Heart right ventricle (tissue), 16 donors: Measurements from ENCODE around the gene COL4A3. TPM values are rescaled to one million over a fixed set of nuclear protein-coding genes. Genes with fewer than 3 reads are reported as not detected.

Experiments used
- ATAC-seq, 8 donors: fragments of 200-7000 bp; cut with Tn5 transposase; one replicate each; pipeline ENCODE4 v1.9.1; 2020; ENCODE audit warnings: mild to moderate bottlenecking in 8 of 8, moderate library complexity in 8 of 8, moderate number of reproducible peaks in 1 of 8
- DNase-seq, 2 donors: peaks; one replicate each; pipeline ENCODE4 v3.0.0-alpha.2; 2020
- H3K27ac ChIP-seq, 10 donors: fragments of 200-600 bp; sonication (generic) in 2 of 10; one replicate each; pipeline versions ENCODE4 v1.5.0 to v1.8.0; 2020 to 2022; ENCODE audit warnings: mild to moderate bottlenecking in 3 of 10
- H3K27me3 ChIP-seq, 7 donors: fragments of 200-600 bp; one replicate each; pipeline ENCODE4 v1.8.0; 2021 to 2022; ENCODE audit warnings: mild to moderate bottlenecking in 2 of 7
- H3K36me3 ChIP-seq, 9 donors: fragments of 200-600 bp; sonication (generic) in 1 of 9; one replicate each; pipeline versions ENCODE4 v1.5.0 to v1.8.0; 2020 to 2022; ENCODE audit warnings: mild to moderate bottlenecking in 2 of 9
- H3K4me1 ChIP-seq, 9 donors: fragments of 200-600 bp; sonication (generic) in 1 of 9; one replicate each; pipeline versions ENCODE4 v1.5.0 to v1.8.0; 2020 to 2022; ENCODE audit warnings: mild to moderate bottlenecking in 4 of 9
- H3K4me3 ChIP-seq, 10 donors: fragments of 200-600 bp; sonication (generic) in 2 of 10; one replicate each; pipeline versions ENCODE4 v1.5.0 to v1.8.0; 2020 to 2022; ENCODE audit warnings: mild to moderate bottlenecking in 7 of 10, moderate library complexity in 2 of 10
- H3K9me3 ChIP-seq, 11 donors: fragments of 200-600 bp in 10 of 11; sonication (generic) in 2 of 11; one replicate each; pipeline versions ENCODE4 v1.5.0 to v1.8.0; 2013 to 2022; ENCODE audit warnings: mild to moderate bottlenecking in 2 of 11, control low read depth in 1 of 11, moderate library complexity in 1 of 11
- CTCF ChIP-seq, 9 donors: fragments of 200-600 bp; sonication (generic) in 2 of 9; IDR thresholded peaks; one replicate each; pipeline versions ENCODE4 v1.5.0 to v1.8.0; 2021 to 2022; ENCODE audit warnings: antibody characterized with exemption in 9 of 9, mild to moderate bottlenecking in 5 of 9, moderate library complexity in 1 of 9
- WGBS, 2 donors: extraction: QIAGEN DNeasy Blood & Tissue Kit; methylation state at CpG; one replicate each; pipeline ENCODE4 v1.1.7; 2013; ENCODE audit warnings: inconsistent platforms in 1 of 2; 5-methylcytosine and 5-hydroxymethylcytosine counted together
- intact Hi-C, 10 donors: fragments of 100-400 bp; cut with DNase I; formaldehyde crosslinking; loops; one replicate each; pipeline versions ENCODE4 v1.11.1 to v1.14.2; 2022
- polyA plus RNA-seq, 2 donors: library from polyadenylated mRNA; stranded (reverse); fragments of 200-250 nt; gene quantifications; one replicate each; pipeline ENCODE4 v1.2.3, GENCODE V29; 2013
- total RNA-seq, 10 donors: library from RNA; stranded (reverse); fragmentation: NEBNext Ultra II Directional in 3 of 10; extraction: Animal tissue kit (Norgen Biotek cat#: 25700) in 3 of 10; gene quantifications; one replicate each; pipeline versions ENCODE4 v1.2.1 to v1.2.4, GENCODE V29; 2021 to 2023
- donor health status: Arrhythmogenic right ventricular cardiomyopathy.
- donor health status: ischemic (EF 13 %, LVEDD 7.1; RV severe dilation, severe dysfunction).
- donor health status: healthy with polysubstance abuse.
- donor health status: DM: no; HTN: yes; CAD: no.
- donor health status: DM: no; HTN: no; CAD: no.
- donor health status: ischemic (EF 25% LVEDD 6.9; RV normal size, moderate dysfunction).
- donor health status: ischemic (EF 25% LVEDD 5.7; RV mildly dilated, moderate dysfunction).
- donor health status: healthy.
- donor health status: DM: yes; HTN: yes; CAD: no.
- donor health status: Ischemic cardiomyopathy.
- donor health status: ischemic (EF 35%, LVEDD 5.7; RV mildly dilated, moderate dysfunction).
- donor health status: nonischemic (EF 11% LVEDD 7.7; RV severe dilation, severe dysfunction).
- donor health status: DM: yes; HTN: yes; CAD: no.
- donor health status: PGD.
- donor health status: ischemic (EF 29% LVEDD 5.4; RV normal size, mild dysfunction).
- donor health status: nonischemic (EF 23%, LVEDD 6.1; RV moderate dilation, normal function).

Gene COL4A3
- total and polyA plus RNA-seq, 12 donors, result 0.91 to 6.2 (median 2.3) TPM

- intact Hi-C loops, result no loop called here
- H3K4me1 ChIP-seq, result peaks cover 0 to 28% (median 7%) of the 10 kb centered on the region in 9 donors
- no peak for ATAC-seq
- WGBS, 2 donors, result 72 to 73% methylated on average over 2 of the region's 2 CpGs
- DNase-seq, result no peak
- TF ChIP-seq CTCF (IDR thresholded peaks at IDR 0.05), result no peak
- H3K4me3 ChIP-seq, result no peak overlapping the region
- no peak overlapping the region for H3K27ac ChIP-seq
- no peaks in the 10 kb centered on the region for H3K36me3 ChIP-seq
- H3K27me3 ChIP-seq, result no peaks in the 10 kb centered on the region
- H3K9me3 ChIP-seq, result peaks cover 0 to 9% (median 5%) of the 10 kb centered on the region in 11 donors
These were observed 16.3 kb upstream of the COL4A3 start for GRCh38 chr2:227148106-227148505.

- Histone ChIP-seq H3K9me3 (peaks cover 0 to 9% (median 5%) of the 10 kb centered on the region in 11 donors), H3K4me3 (no peak overlapping the region), H3K27me3 (no peaks in the 10 kb centered on the region), H3K36me3 (no peaks in the 10 kb centered on the region), H3K4me1 (peaks cover 0 to 38% (median 8%) of the 10 kb centered on the region in 9 donors), H3K27ac (no peak overlapping the region)
- TF ChIP-seq CTCF (IDR thresholded peaks at IDR 0.05), result no peak
- intact Hi-C loops, result no loop called here
- no peak for ATAC-seq
- DNase-seq, result no peak
- WGBS, 2 donors, result 80 to 81% methylated on average over 2 of the region's 2 CpGs
These were observed 14.0 kb upstream of the COL4A3 start for GRCh38 chr2:227150222-227150936.

DNA sequence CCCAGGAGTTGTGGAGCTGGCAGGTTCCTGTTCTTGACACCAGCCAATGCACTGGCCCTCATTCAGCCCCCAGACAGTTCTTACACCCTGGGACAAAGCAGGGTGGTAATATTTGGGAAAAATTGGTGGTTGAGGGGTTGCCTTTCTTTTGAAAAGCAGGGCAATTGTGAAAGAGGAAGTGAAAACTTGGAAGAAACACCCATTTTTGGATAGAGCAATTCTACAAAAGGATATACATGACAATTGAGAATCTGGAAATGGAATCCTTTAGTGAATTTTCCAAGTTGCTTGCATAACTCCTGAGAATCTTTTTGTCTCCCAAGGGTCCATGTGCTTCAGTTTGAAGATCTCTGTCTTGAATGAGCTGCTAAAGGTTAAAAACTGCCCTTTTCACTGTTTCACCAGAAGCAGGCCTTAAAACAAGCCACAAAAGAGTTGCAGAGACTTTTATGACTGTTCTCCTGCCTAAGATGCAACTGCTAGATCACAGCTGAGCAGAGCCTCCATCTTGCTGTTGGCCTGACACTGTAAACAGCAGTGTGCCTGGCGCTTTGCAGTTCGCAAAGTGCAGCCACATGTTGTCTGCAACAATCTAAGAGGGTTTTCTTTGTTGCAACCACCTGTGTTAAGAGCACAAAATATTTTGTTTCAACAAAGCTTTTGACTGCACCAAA is 12.2 kb upstream of the COL4A3 start:
- Histone ChIP-seq H3K4me3 (no peak overlapping the region), H3K4me1 (peaks cover 0 to 36% (median 8%) of the 10 kb centered on the region in 9 donors), H3K27me3 (no peaks in the 10 kb centered on the region), H3K27ac (peak overlapping the region in 5 of 10 donors; percentile 15 to 76 (median 64)), H3K9me3 (peaks cover 0 to 8% (median 5%) of the 10 kb centered on the region in 11 donors), H3K36me3 (no peaks in the 10 kb centered on the region)
- intact Hi-C loops, result no loop called here
- WGBS, 2 donors, result 95 to 96% methylated on average over 2 of the region's 2 CpGs
- ATAC-seq (peak in 1 of 8 donors; percentile 28), DNase-seq (no peak)
- TF ChIP-seq CTCF (IDR thresholded peaks at IDR 0.05), result no peak

- intact Hi-C loops, result no loop called here
- no peaks in the 10 kb centered on the region for H3K27me3 ChIP-seq
- H3K4me3 ChIP-seq, result no peak overlapping the region
- TF ChIP-seq CTCF (IDR thresholded peaks at IDR 0.05), result no peak
- H3K9me3 ChIP-seq, result peaks cover 0 to 3% (median under 1%) of the 10 kb centered on the region in 11 donors
- H3K36me3 ChIP-seq, result no peaks in the 10 kb centered on the region
- ATAC-seq, result peak in 4 of 8 donors; percentile 9 to 53 (median 36)
- peak overlapping the region in 9 of 10 donors; percentile 27 to 77 (median 64) for H3K27ac ChIP-seq
- H3K4me1 ChIP-seq, result peaks cover 0 to 36% (median 8%) of the 10 kb centered on the region in 9 donors
- DNase-seq, result no peak
- 54 to 57% methylated on average over 4 of the region's 4 CpGs for WGBS, 2 donors
These were observed 11.1 kb upstream of the COL4A3 start for GRCh38 chr2:227153307-227153706.
